Measurements from ENCODE around the gene ATP6V1G2.
A peak's percentile ranks its signal among the peaks of the same experiment; 100 is the strongest.
"Not testable (repeated sequence)": the region's sequence is repeated elsewhere in the genome, so short reads cannot be mapped to it uniquely, and the experiment has no call there.

The ATP6V1G2 gene

GRCh38 chr6:31557443-31558317 is 11.3 kb upstream of the ATP6V1G2 start:
- no peak for DNase-seq (ENCODE audit: low read depth)
- no peak for TF ChIP-seq CTCF (conservative IDR thresholded peaks at IDR 0.05; ENCODE audit: low read depth, low read length)
- no peak overlapping the region for H3K4me3 ChIP-seq (ENCODE audit: low read length)

GRCh38 chr6:31556307-31556706 is 9.9 kb upstream of the ATP6V1G2 start:
- TF ChIP-seq CTCF (conservative IDR thresholded peaks at IDR 0.05; ENCODE audit: low read depth, low read length), result no peak
- H3K4me3 ChIP-seq (ENCODE audit: low read length), result no peak overlapping the region
- DNase-seq (ENCODE audit: low read depth), result no peak

GRCh38 chr6:31551371-31551770 is 5.0 kb upstream of the ATP6V1G2 start:
- not testable (repeated sequence) for DNase-seq (ENCODE audit: low read depth); H3K4me3 ChIP-seq (ENCODE audit: low read length)
- peak; percentile 54 for TF ChIP-seq CTCF (conservative IDR thresholded peaks at IDR 0.05; ENCODE audit: low read depth, low read length)

- TF ChIP-seq CTCF (conservative IDR thresholded peaks at IDR 0.05; ENCODE audit: low read depth, low read length), result no peak
- H3K4me3 ChIP-seq (ENCODE audit: low read length), result peak overlapping the region; percentile 56
- DNase-seq (ENCODE audit: low read depth), result no peak
These were observed 2.1 kb upstream of the ATP6V1G2 start for GRCh38 chr6:31548544-31548873.

- DNase-seq (ENCODE audit: low read depth), result no peak
- no peak for TF ChIP-seq CTCF (conservative IDR thresholded peaks at IDR 0.05; ENCODE audit: low read depth, low read length)
- H3K4me3 ChIP-seq (ENCODE audit: low read length), result peak overlapping the region; percentile 56
These were observed 1.5 kb upstream of the ATP6V1G2 start for GRCh38 chr6:31547727-31548543.

GRCh38 chr6:31546958-31547726 is 734 bp upstream of the ATP6V1G2 start, which contains the start of gene NFKBIL1:
Gene NFKBIL1, plus strand, starts transcription at chr6:31547608. Its CDS starts 87 bp downstream, at chr6:31547695.
- peak; percentile 86 for DNase-seq (ENCODE audit: low read depth)
- TF ChIP-seq CTCF (conservative IDR thresholded peaks at IDR 0.05; ENCODE audit: low read depth, low read length), result no peak
- peak within 1 kb of the TSS; percentile 56 for H3K4me3 ChIP-seq (ENCODE audit: low read length)
